H1 (cell line): ENCODE measurements around the gene DET1. TPM values are rescaled to one million over a fixed set of nuclear protein-coding genes. Genes with fewer than 3 reads are reported as not detected.
"Not testable (repeated sequence)": the region's sequence is repeated elsewhere in the genome, so short reads cannot be mapped to it uniquely, and the experiment has no call there.

Experiments used
- CTCF ChIA-PET: fragments of 300-600 bp; sonication (Branson Sonifier 250); formaldehyde crosslinking; loops from one replicate; lab custom pipeline; 2021; ENCODE audit not compliant: partially characterized antibody; lab: Charles Lee
- POLR2A ChIA-PET: fragments of 300-600 bp; sonication (Branson Sonifier 250); formaldehyde crosslinking; loops from one replicate; lab custom pipeline; 2021; ENCODE audit warnings: inconsistent platforms; ENCODE audit not compliant: partially characterized antibody; lab: Charles Lee
- DNase-seq, 2 experiments: peaks; one replicate each; pipeline versions ENCODE4 v3.0.0 to v3.0.0-alpha.2; 2010 to 2022; ENCODE audit warnings: low spot score in 2 of 2, low read depth in 1 of 2, mixed read lengths in 1 of 2
- FAIRE-seq: peaks from 2 replicates; lab custom pipeline; 2011; peaks lifted over from hg19 to GRCh38; lab: Jason Lieb, UNC
- H2AFZ ChIP-seq: 2 replicates; pipeline ENCODE4 v1.8.1; 2012; ENCODE audit warnings: low read length, inconsistent platforms
- H2AK5ac ChIP-seq: 2 replicates; pipeline ENCODE4 v1.6.1; 2013; ENCODE audit warnings: low read depth, low read length
- H2BK120ac ChIP-seq: replicated peaks from 2 replicates; pipeline ENCODE3; 2013; ENCODE audit warnings: low read depth, low read length, inconsistent platforms
- H2BK12ac ChIP-seq: 2 replicates; pipeline ENCODE4 v1.6.1; 2013; ENCODE audit warnings: low read depth, low read length
- H2BK15ac ChIP-seq: 2 replicates; pipeline ENCODE4 v1.6.1; 2013; ENCODE audit warnings: low read length
- H2BK20ac ChIP-seq: 2 replicates; pipeline ENCODE4 v1.6.1; 2013; ENCODE audit warnings: low read length
- H2BK5ac ChIP-seq: 2 replicates; pipeline ENCODE4 v1.6.1; 2013; ENCODE audit warnings: low read depth, low read length
- H3K14ac ChIP-seq: 2 replicates; pipeline ENCODE4 v1.6.1; 2013; ENCODE audit warnings: inconsistent platforms; ENCODE audit not compliant: insufficient read length
- H3K18ac ChIP-seq: 2 replicates; pipeline ENCODE4 v1.6.1; 2013; ENCODE audit warnings: low read length; ENCODE audit errors: extremely low read depth
- H3K23ac ChIP-seq: 2 replicates; pipeline ENCODE4 v1.6.1; 2013; ENCODE audit warnings: inconsistent platforms; ENCODE audit not compliant: insufficient read length
- H3K23me2 ChIP-seq: 2 replicates; pipeline ENCODE4 v1.6.1; 2013; ENCODE audit warnings: low read depth, low read length
- H3K27ac ChIP-seq: 2 replicates; pipeline ENCODE4 v1.6.1; 2011; ENCODE audit warnings: low read depth, low read length, inconsistent platforms
- H3K27me3 ChIP-seq, 4 experiments: replicated peaks in 1 of 4; 1 replicate in 1 of 4; 2 replicates in 3 of 4; pipeline versions ENCODE4 v1.6.1 to v1.8.1; 2011 to 2013; ENCODE audit warnings: low read length in 3 of 4, mild to moderate bottlenecking in 3 of 4, inconsistent platforms in 2 of 4, mixed read lengths in 2 of 4, moderate library complexity in 1 of 4; ENCODE audit not compliant: control insufficient read depth in 3 of 4, insufficient read depth in 3 of 4; ENCODE audit errors: extremely low read depth in 1 of 4
- H3K36me3 ChIP-seq, 4 experiments: 2 replicates each; pipeline versions ENCODE4 v1.6.1 to v1.8.1; 2011 to 2013; ENCODE audit warnings: mild to moderate bottlenecking in 4 of 4, low read length in 3 of 4, moderate library complexity in 2 of 4, control low read depth in 1 of 4, inconsistent platforms in 1 of 4; ENCODE audit not compliant: insufficient read depth in 4 of 4, control insufficient read depth in 2 of 4
- H3K4ac ChIP-seq: replicated peaks from 2 replicates; pipeline ENCODE3; 2013; ENCODE audit warnings: low read length, low read depth, mixed read lengths, inconsistent platforms; ENCODE audit not compliant: insufficient read length
- H3K4me1 ChIP-seq, 4 experiments: replicated peaks in 1 of 4; 1 replicate in 1 of 4; 2 replicates in 3 of 4; pipeline versions ENCODE4 v1.6.1 to v1.8.1; 2011 to 2013; ENCODE audit warnings: low read length in 3 of 4, inconsistent platforms in 2 of 4, mixed read lengths in 1 of 4; ENCODE audit not compliant: insufficient read depth in 4 of 4, control insufficient read depth in 3 of 4
- H3K4me2 ChIP-seq, 2 experiments: 2 replicates each; pipeline versions ENCODE4 v1.6.1 to v1.8.1; 2011 to 2013; ENCODE audit warnings: low read depth in 2 of 2, low read length in 2 of 2, control low read depth in 1 of 2, inconsistent platforms in 1 of 2, mild to moderate bottlenecking in 1 of 2; ENCODE audit not compliant: insufficient read depth in 1 of 2
- H3K4me3 ChIP-seq, 4 experiments: fragments of 200-600, 300-600 bp in 1 of 4; sonication (generic), shearing (Covaris generic), sonication (Bioruptor Twin) in 1 of 4; 2 replicates each; pipeline versions ENCODE4 v1.5.1 to v1.8.1; 2011 to 2016; ENCODE audit warnings: low read length in 4 of 4, low read depth in 3 of 4, control low read depth in 2 of 4, inconsistent platforms in 2 of 4, mild to moderate bottlenecking in 2 of 4, mixed read lengths in 1 of 4, moderate library complexity in 1 of 4; ENCODE audit not compliant: insufficient read depth in 2 of 4; ENCODE audit errors: extremely low read depth in 1 of 4
- H3K56ac ChIP-seq: replicated peaks from 2 replicates; pipeline ENCODE3; 2013; ENCODE audit warnings: low read depth, mild to moderate bottlenecking, mixed read lengths, low read length, inconsistent platforms; ENCODE audit not compliant: insufficient read length
- H3K79me1 ChIP-seq: 2 replicates; pipeline ENCODE4 v1.6.1; 2013; ENCODE audit warnings: low read depth, low read length, control low read depth
- H3K79me2 ChIP-seq, 2 experiments: 2 replicates each; pipeline versions ENCODE4 v1.6.1 to v1.8.1; 2012 to 2013; ENCODE audit warnings: low read length in 2 of 2, mild to moderate bottlenecking in 2 of 2, inconsistent platforms in 1 of 2; ENCODE audit not compliant: insufficient read depth in 2 of 2, control insufficient read depth in 1 of 2
- H3K9ac ChIP-seq, 4 experiments: replicated peaks in 1 of 4; 1 replicate in 1 of 4; 2 replicates in 3 of 4; pipeline versions ENCODE4 v1.6.1 to v1.8.1; 2011 to 2013; ENCODE audit warnings: low read depth in 3 of 4, low read length in 3 of 4, control low read depth in 2 of 4, mild to moderate bottlenecking in 2 of 4, moderate library complexity in 2 of 4, inconsistent platforms in 1 of 4; ENCODE audit errors: extremely low read depth in 1 of 4
- H3K9me3 ChIP-seq, 2 experiments: 2 replicates each; pipeline versions ENCODE4 v1.6.1 to v1.8.1; 2012 to 2013; ENCODE audit warnings: mild to moderate bottlenecking in 2 of 2, moderate library complexity in 2 of 2, control low read depth in 1 of 2, inconsistent platforms in 1 of 2, low read depth in 1 of 2, low read length in 1 of 2, mixed read lengths in 1 of 2; ENCODE audit not compliant: insufficient read depth in 2 of 2
- H4K20me1 ChIP-seq, 2 experiments: replicated peaks in 1 of 2; 2 replicates each; pipeline versions ENCODE3 to v1.8.1; 2011 to 2013; ENCODE audit warnings: inconsistent platforms in 2 of 2, low read length in 2 of 2, mild to moderate bottlenecking in 1 of 2; ENCODE audit not compliant: insufficient read depth in 2 of 2, control insufficient read depth in 1 of 2
- H4K5ac ChIP-seq: 2 replicates; pipeline ENCODE4 v1.6.1; 2013; ENCODE audit warnings: low read length, low read depth, mixed read lengths, inconsistent platforms; ENCODE audit not compliant: insufficient read length
- H4K8ac ChIP-seq: 2 replicates; pipeline ENCODE4 v1.8.0; 2013; ENCODE audit warnings: mild to moderate bottlenecking, moderate library complexity, low read length, inconsistent platforms; ENCODE audit not compliant: insufficient read depth; ENCODE audit errors: extremely low read depth
- H4K91ac ChIP-seq: replicated peaks from 2 replicates; pipeline ENCODE3; 2013; ENCODE audit warnings: low read length, mixed read lengths, inconsistent platforms; ENCODE audit not compliant: insufficient read length
- WGBS, 2 experiments: shearing (Covaris generic) in 1 of 2; methylation state at CpG; one replicate each; pipeline versions ENCODE4 v1.1.6 to v1.1.7; 2013 to 2015; ENCODE audit warnings: low lambda C conversion rate in 2 of 2, mixed read lengths in 2 of 2, inconsistent platforms in 1 of 2, low coverage in 1 of 2, missing lambda C conversion rate in 1 of 2; ENCODE audit not compliant: insufficient replicate concordance in 2 of 2, insufficient coverage in 1 of 2, insufficient read length in 1 of 2; ENCODE audit errors: extremely low coverage in 1 of 2, missing lambda C conversion rate in 1 of 2; 5-methylcytosine and 5-hydroxymethylcytosine counted together
- polyA plus RNA-seq, 7 experiments: library from polyadenylated mRNA; depleted of rRNA in 3 of 7; stranded (reverse) in 5 of 7; unstranded in 2 of 7; fragments of >200 nt in 5 of 7; fragments of 200-250 nt in 2 of 7; gene quantifications; 1 replicate in 5 of 7; 2 replicates in 1 of 7; 4 replicates in 1 of 7; pipeline versions ENCODE4 v1.2.1 to v1.2.3, GENCODE V29; 2011 to 2013; ENCODE audit warnings: missing spikeins in 2 of 7, mixed read lengths in 2 of 7
- total RNA-seq: library from RNA; stranded (reverse); fragmentation: NEBNext Ultra II Directional; extraction: Animal tissue kit (Norgen Biotek cat#: 25700); gene quantifications from 2 replicates; pipeline ENCODE4 v1.2.1, GENCODE V29; 2021

DET1 gene
- total and polyA plus RNA-seq, 2 of the 8 experiments (the other 6 are each of a cell fraction or from before 2014, with no cell fraction given): 5.4 to 8.5 TPM

DNA sequence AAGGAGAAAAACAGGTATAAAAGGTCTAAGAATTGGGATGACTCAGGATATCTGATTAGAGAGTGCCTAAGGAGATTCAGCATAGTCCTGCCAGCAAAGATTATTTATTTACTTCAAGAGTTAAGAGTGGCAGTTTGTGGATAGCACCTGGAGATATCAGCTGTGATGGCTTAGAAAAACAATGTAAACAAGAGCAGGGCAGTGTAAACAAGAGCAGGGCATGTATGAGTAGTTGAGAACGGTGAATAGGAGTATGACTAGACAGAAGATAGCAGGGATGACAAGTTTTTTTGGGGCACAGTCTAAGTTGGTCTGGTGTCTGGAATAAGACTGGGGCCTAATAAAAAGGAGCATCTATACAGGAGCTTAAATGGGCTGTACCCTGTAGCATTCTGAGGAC is 1.5 kb upstream of the DET1 start:
- H3K27ac ChIP-seq, H3K79me1 ChIP-seq, FAIRE-seq, H2BK120ac ChIP-seq, H3K18ac ChIP-seq, H2BK20ac ChIP-seq, H3K36me3 ChIP-seq, H2BK12ac ChIP-seq, H3K4me1 ChIP-seq, H4K8ac ChIP-seq, H3K27me3 ChIP-seq, H4K20me1 ChIP-seq, H3K14ac ChIP-seq, H2BK5ac ChIP-seq, H4K5ac ChIP-seq, H2BK15ac ChIP-seq, H3K79me2 ChIP-seq, H2AFZ ChIP-seq, H3K56ac ChIP-seq, H3K9ac ChIP-seq, H3K4ac ChIP-seq, H4K91ac ChIP-seq, H2AK5ac ChIP-seq, H3K9me3 ChIP-seq, H3K4me3 ChIP-seq, DNase-seq, H3K4me2 ChIP-seq, H3K23ac ChIP-seq, POLR2A ChIA-PET, H3K23me2 ChIP-seq: not testable (repeated sequence)
- 82% methylated on average over 1 of the region's 1 CpG; no CpG with 5 or more reads in 1 of the 2 experiments for WGBS, 2 experiments
- CTCF ChIA-PET: interaction anchor here (0.6 to 1.3 kb wide), 4 partner anchors 16 to 346 kb away, joined by 3 to 5 read pairs (median 4); no protein-coding TSS in a partner anchor
